SIG-M5 treated with dmso at 0.1 percent for 504 hours (cell line): Measurements from ENCODE around the gene PARM1.

Experiments used
- DNase-seq: peaks from one replicate; lab custom pipeline; 2025; ENCODE audit not compliant: unreplicated experiment; lab: John Stamatoyannopoulos, UW

PARM1 gene

DNA sequence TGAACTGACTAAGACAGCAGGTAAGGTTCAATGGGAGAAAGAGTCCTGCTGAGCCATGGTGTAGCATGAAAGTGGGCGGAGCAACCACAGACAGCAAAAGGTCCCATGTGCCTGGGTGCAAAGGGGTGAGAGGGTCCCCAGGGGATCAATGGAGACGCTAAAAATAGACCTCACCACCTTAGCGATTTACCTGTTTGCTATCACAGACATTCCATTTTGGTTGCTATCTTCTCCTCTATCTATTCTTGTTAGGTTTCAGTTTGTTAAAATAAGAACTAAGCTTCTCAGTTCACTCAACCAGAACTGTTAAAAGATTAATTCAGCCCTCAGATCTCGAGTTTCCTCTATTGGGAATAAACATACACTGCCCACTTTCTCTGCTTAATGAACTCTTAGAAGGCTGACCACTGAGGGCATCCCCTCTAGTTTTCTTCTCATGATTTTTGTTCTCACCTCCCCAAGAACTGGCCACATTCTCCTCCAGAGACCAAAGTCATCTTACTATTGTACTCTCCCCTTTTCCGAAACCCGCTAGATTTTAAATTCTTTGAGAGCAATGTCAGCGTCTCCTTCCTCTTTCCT lies 136.7 kb downstream of the PARM1 start:
- no peak for DNase-seq

DNA sequence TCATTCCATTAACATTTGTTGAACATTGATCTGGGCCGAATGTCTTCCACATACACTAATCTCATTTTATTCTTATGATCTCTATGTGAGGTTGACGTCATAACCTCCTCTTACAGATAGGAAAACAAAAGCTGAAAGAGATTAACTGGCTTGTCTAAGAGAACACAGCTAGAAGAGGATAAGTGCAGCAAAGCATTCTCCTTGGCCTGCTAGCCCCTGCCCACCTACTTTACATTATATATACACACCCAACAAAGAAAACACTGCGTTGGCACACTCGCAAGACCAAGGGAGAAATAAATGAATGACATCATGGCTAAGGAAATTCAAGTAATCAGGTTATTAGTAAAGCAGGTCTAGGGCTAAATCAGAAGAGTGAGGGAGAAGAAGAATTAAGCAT lies 138.4 kb downstream of the PARM1 start:
- DNase-seq, result no peak

DNA sequence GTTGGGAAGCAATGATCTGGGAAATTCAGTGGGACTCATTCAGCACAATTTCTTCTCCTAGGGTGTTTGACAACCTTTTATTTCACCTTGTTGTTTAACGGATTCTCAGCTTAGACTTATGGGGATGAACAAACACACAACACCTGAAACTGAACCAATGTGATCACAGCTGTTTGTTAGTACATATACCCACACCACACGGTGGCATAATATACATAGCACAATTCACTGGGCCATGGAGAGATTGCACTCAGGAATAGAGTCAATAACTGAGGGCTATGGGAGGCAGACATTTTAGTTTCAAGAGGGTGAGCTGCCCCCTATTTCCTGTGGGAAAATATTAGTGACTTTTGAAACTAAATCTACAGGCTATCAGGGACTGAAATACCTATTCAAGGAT lies 148.0 kb downstream of the PARM1 start:
- no peak for DNase-seq

DNA sequence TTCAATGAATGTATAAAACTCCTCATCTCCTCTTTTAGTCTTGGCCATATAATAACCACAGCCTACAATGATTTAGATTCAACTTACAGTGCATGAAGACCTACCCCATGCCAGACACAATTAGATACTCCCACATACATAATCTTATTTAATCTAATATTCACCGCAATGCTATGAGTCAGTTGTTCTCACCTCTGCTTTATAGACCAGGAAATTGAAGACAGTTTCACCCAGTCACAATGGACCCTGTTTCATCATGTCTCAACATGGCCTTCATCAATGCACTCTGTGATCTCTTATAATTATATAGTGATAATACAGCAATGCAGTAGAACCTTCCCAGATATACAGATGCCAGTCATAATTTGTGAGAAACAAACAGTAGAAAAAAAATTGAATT lies 148.6 kb downstream of the PARM1 start:
- no peak for DNase-seq

DNA sequence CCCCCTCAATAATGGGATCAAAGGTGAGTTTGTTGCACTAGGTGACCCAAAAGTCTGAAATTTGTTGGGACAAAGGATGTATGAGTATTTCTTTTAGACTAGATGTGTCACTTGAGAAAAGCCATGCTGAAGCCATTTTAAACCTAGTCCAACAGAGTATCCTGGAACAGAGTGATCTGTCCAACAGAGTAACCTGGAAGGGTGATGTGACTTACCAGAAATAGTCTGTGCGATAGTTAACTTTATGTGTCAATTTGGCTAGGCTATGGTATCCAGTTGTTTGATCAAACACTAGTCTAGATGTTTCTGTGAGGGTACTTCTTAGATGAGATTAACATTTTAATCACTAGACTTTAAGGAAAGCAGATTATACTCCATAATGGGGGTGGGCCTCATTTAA lies 154.5 kb downstream of the PARM1 start:
- no peak for DNase-seq

DNA sequence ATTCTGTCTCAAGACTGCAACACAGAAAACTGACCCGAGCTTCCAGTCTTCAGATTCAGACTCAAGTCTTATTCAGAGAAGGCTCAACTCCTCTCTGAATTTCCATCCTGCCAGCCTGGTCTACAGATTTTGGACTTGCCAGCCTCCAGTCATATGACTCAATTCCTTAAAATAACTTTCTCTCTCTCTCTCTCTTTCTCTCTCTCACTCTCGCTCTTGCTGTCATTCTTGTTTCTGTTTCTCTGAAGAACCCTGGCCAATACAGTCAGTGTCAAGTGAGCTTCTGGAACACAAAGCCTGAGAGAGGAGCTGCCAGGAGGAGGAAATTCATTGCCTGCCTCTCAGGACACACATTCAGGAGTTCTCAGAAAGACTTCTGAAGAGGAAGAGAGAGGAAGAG lies 154.9 kb downstream of the PARM1 start:
- DNase-seq, result no peak

DNA sequence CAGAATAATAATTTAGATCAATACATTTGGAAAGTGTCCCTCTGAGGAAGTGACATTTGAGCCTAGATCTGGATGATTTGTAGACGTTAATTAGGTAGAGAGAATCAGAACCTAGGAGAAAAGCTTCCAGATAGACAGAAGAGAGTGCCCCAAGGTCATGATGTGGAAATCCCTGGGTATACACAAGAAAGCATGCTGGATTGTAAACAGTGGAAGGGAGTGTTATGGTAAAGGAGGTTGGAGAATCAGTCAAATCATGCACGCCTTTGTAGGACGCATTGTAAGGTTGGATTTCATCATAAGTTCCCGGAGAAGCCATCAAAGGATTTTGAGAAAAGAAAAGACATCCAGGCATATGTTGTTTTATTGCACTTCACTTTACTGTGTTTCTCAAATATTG lies 156.3 kb downstream of the PARM1 start:
- no peak for DNase-seq

DNA sequence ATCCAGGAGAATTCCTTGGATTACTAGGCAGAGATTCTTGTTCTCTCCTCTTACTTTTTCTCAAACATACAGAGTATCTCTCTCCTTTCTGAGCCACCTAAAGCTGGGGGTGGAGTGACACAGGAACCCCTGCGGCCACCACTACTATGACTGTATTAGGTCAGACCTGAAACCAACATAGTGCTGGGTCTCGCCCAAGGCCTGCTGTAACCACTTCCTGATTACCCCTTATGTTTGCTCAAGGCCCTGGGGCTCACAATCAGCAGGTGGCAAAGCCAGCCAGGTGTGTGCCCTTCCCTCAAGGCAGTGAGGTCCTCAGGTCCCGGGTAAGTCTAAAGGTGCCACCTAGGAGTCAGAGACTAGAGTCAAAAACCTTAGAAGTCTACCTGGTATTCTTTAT lies 166.4 kb downstream of the PARM1 start:
- DNase-seq, result no peak
